HepG2 (cell line): ENCODE measurements around the gene SEC14L5. TPM values are rescaled to one million over a fixed set of nuclear protein-coding genes. Genes with fewer than 3 reads are reported as not detected.

Experiments used
- ATAD3A ChIP-seq: sonication (generic); formaldehyde crosslinking; IDR thresholded peaks from 2 replicates; pipeline ENCODE4 v1.4.0; 2020; ENCODE audit warnings: missing genetic modification reagents
- FOXA1 ChIP-seq, 2 experiments: fragments of 450-650 bp in 1 of 2; sonication (generic) in 1 of 2; formaldehyde crosslinking in 1 of 2; IDR thresholded peaks; 2 replicates each; pipeline versions ENCODE4 v1.4.0 to v1.6.1; 2016 to 2020; ENCODE audit warnings: missing genetic modification reagents in 1 of 2
- HCFC1 ChIP-seq: fragments of 150-350 bp; IDR thresholded peaks from 2 replicates; pipeline ENCODE4 v1.6.1; 2014; ENCODE audit warnings: low read depth, low read length
- HES4 ChIP-seq: sonication (generic); formaldehyde crosslinking; IDR thresholded peaks from 2 replicates; pipeline ENCODE4 v1.9.0; 2021; ENCODE audit warnings: mild to moderate bottlenecking, missing genetic modification reagents, borderline replicate concordance
- PAWR ChIP-seq: sonication (generic); formaldehyde crosslinking; IDR thresholded peaks from 2 replicates; pipeline ENCODE4 v1.4.0; 2020; ENCODE audit warnings: missing genetic modification reagents, mild to moderate bottlenecking, borderline replicate concordance
- POLR2A ChIP-seq, 2 experiments: IDR thresholded peaks; 2 replicates each; pipeline ENCODE4 v1.6.1; 2011; ENCODE audit warnings: low read depth in 2 of 2, low read length in 2 of 2, mild to moderate bottlenecking in 1 of 2, moderate library complexity in 1 of 2; ENCODE audit not compliant: insufficient read depth in 1 of 2
- RBAK ChIP-seq: sonication (generic); formaldehyde crosslinking; IDR thresholded peaks from 2 replicates; pipeline ENCODE4 v1.5.1; 2020; ENCODE audit warnings: mild to moderate bottlenecking, missing genetic modification reagents
- SATB2 ChIP-seq: sonication (generic); formaldehyde crosslinking; IDR thresholded peaks from 2 replicates; pipeline ENCODE4 v1.5.0; 2020; ENCODE audit warnings: missing genetic modification reagents
- SNAI1 ChIP-seq: sonication (generic); formaldehyde crosslinking; IDR thresholded peaks from 2 replicates; pipeline ENCODE4 v1.5.0; 2020; ENCODE audit warnings: mild to moderate bottlenecking, missing genetic modification reagents, borderline replicate concordance
- TAF1 ChIP-seq: sonication (generic); formaldehyde crosslinking; IDR thresholded peaks from 2 replicates; pipeline ENCODE4 v1.4.0; 2020; ENCODE audit warnings: missing genetic modification reagents
- TBP ChIP-seq: sonication (generic); formaldehyde crosslinking; IDR thresholded peaks from 2 replicates; pipeline ENCODE4 v1.5.0; 2020; ENCODE audit warnings: missing genetic modification reagents
- ZFP36L1 ChIP-seq: sonication (generic); formaldehyde crosslinking; IDR thresholded peaks from 2 replicates; pipeline ENCODE4 v1.8.0; 2022; ENCODE audit warnings: mild to moderate bottlenecking, missing genetic modification reagents, moderate library complexity
- ZMYM4 ChIP-seq: sonication (generic); formaldehyde crosslinking; IDR thresholded peaks from 2 replicates; pipeline ENCODE4 v1.8.1; 2023; ENCODE audit warnings: mild to moderate bottlenecking, missing genetic modification reagents
- ZNF230 ChIP-seq: sonication (generic); formaldehyde crosslinking; IDR thresholded peaks from 2 replicates; pipeline ENCODE4 v1.4.0; 2020; ENCODE audit warnings: mild to moderate bottlenecking, missing genetic modification reagents
- ZNF431 ChIP-seq: sonication (generic); formaldehyde crosslinking; IDR thresholded peaks from 2 replicates; pipeline ENCODE4 v1.9.0; 2022; ENCODE audit warnings: missing genetic modification reagents, low read depth, mild to moderate bottlenecking, borderline replicate concordance
- ZNF543 ChIP-seq: sonication (generic); formaldehyde crosslinking; IDR thresholded peaks from 2 replicates; pipeline ENCODE4 v1.4.0; 2020; ENCODE audit warnings: mild to moderate bottlenecking, missing genetic modification reagents
- ZNF674 ChIP-seq: sonication (generic); formaldehyde crosslinking; IDR thresholded peaks from 2 replicates; pipeline ENCODE4 v1.5.0; 2020; ENCODE audit warnings: low read depth, mild to moderate bottlenecking, missing genetic modification reagents
- ZNF768 ChIP-seq: sonication (generic); formaldehyde crosslinking; IDR thresholded peaks from 2 replicates; pipeline ENCODE4 v1.4.0; 2020; ENCODE audit warnings: missing genetic modification reagents
- ZNF780A ChIP-seq: sonication (generic); formaldehyde crosslinking; IDR thresholded peaks from 2 replicates; pipeline ENCODE4 v1.8.0; 2022; ENCODE audit warnings: mild to moderate bottlenecking, missing genetic modification reagents, moderate library complexity
- ZNF878 ChIP-seq: sonication (generic); formaldehyde crosslinking; IDR thresholded peaks from 2 replicates; pipeline ENCODE4 v1.8.1; 2023; ENCODE audit warnings: mild to moderate bottlenecking, missing genetic modification reagents, moderate library complexity
- polyA plus RNA-seq, 8 experiments: library from polyadenylated mRNA; depleted of rRNA in 3 of 8; stranded (reverse) in 7 of 8; unstranded in 1 of 8; fragments of >200 nt; fragmentation: Illumina TruSeq in 4 of 8; extraction: Trizol in 4 of 8; gene quantifications; 2 replicates each; pipeline versions ENCODE4 v1.2.1 to v1.2.3, GENCODE V29; 2011 to 2016; ENCODE audit warnings: low read depth in 4 of 8, missing spikeins in 1 of 8, mixed read lengths in 1 of 8; ENCODE audit not compliant: insufficient read depth in 1 of 8
- total RNA-seq, 5 experiments: library from RNA; depleted of rRNA; stranded (reverse); fragments of >200 nt; fragmentation: Illumina TruSeq; extraction: Trizol; gene quantifications; 2 replicates each; pipeline ENCODE4 v1.2.3, GENCODE V29; 2016; ENCODE audit warnings: low read depth in 1 of 5
- TF ChIP-seq, protein P1 (sequence below): sonication (generic); formaldehyde crosslinking; IDR thresholded peaks from 2 replicates; pipeline ENCODE4; 2020; ENCODE audit warnings: missing genetic modification reagents, mild to moderate bottlenecking, borderline replicate concordance
- TF ChIP-seq, protein P2 (sequence below): sonication (generic); formaldehyde crosslinking; IDR thresholded peaks from 2 replicates; pipeline ENCODE4 v1.4.0; 2020; ENCODE audit warnings: missing genetic modification reagents
- TF ChIP-seq, protein P3 (sequence below): IDR thresholded peaks from 2 replicates; pipeline ENCODE4 v1.6.1; 2016; ENCODE audit warnings: mild to moderate bottlenecking, missing biosample characterization, missing genetic modification reagents
- TF ChIP-seq, protein P4 (sequence below): sonication (generic); IDR thresholded peaks from 2 replicates; pipeline ENCODE4 v1.6.1; 2016; ENCODE audit warnings: low read depth, borderline replicate concordance

SEC14L5 gene
- total and polyA plus RNA-seq, 2 of the 13 experiments (the other 11 are each of a cell fraction or from before 2014, with no cell fraction given) = 0.40 to 0.42 TPM

DNA sequence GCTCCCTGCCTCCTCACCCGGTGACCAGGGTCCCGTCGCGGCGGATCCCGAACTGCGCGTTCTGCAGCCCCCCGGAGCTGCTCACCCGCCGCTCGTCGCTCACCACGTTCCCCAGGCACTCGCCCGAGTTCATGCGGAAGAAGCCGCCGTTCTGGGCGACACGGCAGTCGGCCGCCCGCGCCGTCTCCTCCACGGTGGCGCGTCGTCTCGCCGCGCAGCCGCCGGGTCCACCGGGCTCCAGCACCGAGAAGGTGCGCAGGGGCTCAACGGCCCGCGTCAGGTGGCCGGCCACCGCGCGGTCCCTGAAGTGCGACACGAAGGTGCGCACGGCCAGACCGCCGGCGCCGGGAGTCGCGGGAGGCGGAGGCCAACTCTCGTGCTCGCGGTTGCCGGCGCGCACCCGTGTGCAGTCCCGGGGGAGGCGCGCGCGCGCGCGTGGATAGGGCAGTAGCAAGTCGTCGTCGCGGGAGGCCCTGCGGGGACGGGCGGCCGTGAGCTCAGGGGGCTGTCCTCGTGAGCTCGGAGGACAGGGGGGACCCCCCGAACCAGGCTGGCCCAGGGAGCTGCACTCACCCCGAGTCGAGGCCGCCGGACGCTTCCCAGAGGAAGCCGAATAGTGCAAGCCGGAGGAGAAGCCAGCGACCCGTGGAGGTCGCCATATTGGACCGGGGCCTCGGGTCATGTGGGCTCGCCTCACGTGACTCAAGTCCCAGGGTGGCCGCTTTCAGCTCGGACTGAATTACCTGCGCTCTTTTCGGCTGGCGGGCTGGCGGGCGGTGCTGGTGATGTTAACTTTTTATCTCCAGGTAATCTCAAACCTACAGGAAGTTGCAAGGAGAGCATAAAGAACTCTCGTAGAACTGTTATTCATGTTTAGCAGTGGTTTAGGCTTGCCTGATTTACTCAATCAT lies 75.4 kb downstream of the SEC14L5 start, which contains the start of gene NAGPA (continued):
- TF ChIP-seq, protein P1, sequence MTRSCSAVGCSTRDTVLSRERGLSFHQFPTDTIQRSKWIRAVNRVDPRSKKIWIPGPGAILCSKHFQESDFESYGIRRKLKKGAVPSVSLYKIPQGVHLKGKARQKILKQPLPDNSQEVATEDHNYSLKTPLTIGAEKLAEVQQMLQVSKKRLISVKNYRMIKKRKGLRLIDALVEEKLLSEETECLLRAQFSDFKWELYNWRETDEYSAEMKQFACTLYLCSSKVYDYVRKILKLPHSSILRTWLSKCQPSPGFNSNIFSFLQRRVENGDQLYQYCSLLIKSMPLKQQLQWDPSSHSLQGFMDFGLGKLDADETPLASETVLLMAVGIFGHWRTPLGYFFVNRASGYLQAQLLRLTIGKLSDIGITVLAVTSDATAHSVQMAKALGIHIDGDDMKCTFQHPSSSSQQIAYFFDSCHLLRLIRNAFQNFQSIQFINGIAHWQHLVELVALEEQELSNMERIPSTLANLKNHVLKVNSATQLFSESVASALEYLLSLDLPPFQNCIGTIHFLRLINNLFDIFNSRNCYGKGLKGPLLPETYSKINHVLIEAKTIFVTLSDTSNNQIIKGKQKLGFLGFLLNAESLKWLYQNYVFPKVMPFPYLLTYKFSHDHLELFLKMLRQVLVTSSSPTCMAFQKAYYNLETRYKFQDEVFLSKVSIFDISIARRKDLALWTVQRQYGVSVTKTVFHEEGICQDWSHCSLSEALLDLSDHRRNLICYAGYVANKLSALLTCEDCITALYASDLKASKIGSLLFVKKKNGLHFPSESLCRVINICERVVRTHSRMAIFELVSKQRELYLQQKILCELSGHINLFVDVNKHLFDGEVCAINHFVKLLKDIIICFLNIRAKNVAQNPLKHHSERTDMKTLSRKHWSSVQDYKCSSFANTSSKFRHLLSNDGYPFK = peak; percentile 83; the same call in 1 of the 2 replicates
- peak; percentile 62; the same call in 1 of the 2 replicates for TF ChIP-seq TBP (CRISPR knock-in tag)
- TF ChIP-seq ATAD3A (CRISPR knock-in tag) = peak; percentile 85; the same call in 1 of the 2 replicates
- TF ChIP-seq SNAI1 (CRISPR knock-in tag) = 0 out of 2 replicates have a peak, but pooled peaks have one; percentile 79
- peak; percentile 70 for TF ChIP-seq ZNF768 (CRISPR knock-in tag)
- TF ChIP-seq PAWR (CRISPR knock-in tag) = no peak
- peak; percentile 76 to 92 for TF ChIP-seq POLR2A (IDR thresholded peaks at IDR 0.05; ENCODE audit: insufficient read depth in 1 of 2, low read depth in 2 of 2, low read length in 2 of 2)
- TF ChIP-seq, protein P2, sequence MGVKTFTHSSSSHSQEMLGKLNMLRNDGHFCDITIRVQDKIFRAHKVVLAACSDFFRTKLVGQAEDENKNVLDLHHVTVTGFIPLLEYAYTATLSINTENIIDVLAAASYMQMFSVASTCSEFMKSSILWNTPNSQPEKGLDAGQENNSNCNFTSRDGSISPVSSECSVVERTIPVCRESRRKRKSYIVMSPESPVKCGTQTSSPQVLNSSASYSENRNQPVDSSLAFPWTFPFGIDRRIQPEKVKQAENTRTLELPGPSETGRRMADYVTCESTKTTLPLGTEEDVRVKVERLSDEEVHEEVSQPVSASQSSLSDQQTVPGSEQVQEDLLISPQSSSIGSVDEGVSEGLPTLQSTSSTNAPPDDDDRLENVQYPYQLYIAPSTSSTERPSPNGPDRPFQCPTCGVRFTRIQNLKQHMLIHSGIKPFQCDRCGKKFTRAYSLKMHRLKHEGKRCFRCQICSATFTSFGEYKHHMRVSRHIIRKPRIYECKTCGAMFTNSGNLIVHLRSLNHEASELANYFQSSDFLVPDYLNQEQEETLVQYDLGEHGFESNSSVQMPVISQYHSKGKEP (CRISPR knock-in tag) = no peak; the same call in 1 of the 2 replicates
- 0 out of 2 replicates have a peak, but pooled peaks have one; percentile 81 for TF ChIP-seq RBAK (CRISPR knock-in tag)
- TF ChIP-seq ZMYM4 (CRISPR knock-in tag) = peak; percentile 91
- no peak; the same call in 1 of the 2 replicates for TF ChIP-seq ZFP36L1 (CRISPR knock-in tag)
- peak; percentile 92 for TF ChIP-seq HES4 (CRISPR knock-in tag)
- TF ChIP-seq ZNF674 (CRISPR knock-in tag) = 0 out of 2 replicates have a peak, but pooled peaks have one; percentile 72
- peak; percentile 71; the same call in 1 of the 2 replicates for TF ChIP-seq ZNF878 (CRISPR knock-in tag)
- no peak for TF ChIP-seq ZNF230
- peak; percentile 92 for TF ChIP-seq ZNF543 (CRISPR knock-in tag)
- peak; percentile 94 for TF ChIP-seq ZNF780A (CRISPR knock-in tag)
- peak; percentile 80 for TF ChIP-seq HCFC1
- TF ChIP-seq TAF1 = peak; percentile 97
- TF ChIP-seq, protein P3, sequence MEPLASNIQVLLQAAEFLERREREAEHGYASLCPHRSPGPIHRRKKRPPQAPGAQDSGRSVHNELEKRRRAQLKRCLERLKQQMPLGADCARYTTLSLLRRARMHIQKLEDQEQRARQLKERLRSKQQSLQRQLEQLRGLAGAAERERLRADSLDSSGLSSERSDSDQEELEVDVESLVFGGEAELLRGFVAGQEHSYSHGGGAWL = peak; percentile 98
- no peak for TF ChIP-seq FOXA1 (IDR thresholded peaks at IDR 0.05)
- no peak; the same call in 1 of the 2 replicates for TF ChIP-seq FOXA1 (CRISPR knock-in tag; IDR thresholded peaks at IDR 0.05)
- TF ChIP-seq ZNF431 = peak; percentile 80; the same call in 1 of the 2 replicates
- TF ChIP-seq, protein P4, sequence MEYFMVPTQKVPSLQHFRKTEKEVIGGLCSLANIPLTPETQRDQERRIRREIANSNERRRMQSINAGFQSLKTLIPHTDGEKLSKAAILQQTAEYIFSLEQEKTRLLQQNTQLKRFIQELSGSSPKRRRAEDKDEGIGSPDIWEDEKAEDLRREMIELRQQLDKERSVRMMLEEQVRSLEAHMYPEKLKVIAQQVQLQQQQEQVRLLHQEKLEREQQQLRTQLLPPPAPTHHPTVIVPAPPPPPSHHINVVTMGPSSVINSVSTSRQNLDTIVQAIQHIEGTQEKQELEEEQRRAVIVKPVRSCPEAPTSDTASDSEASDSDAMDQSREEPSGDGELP = peak; percentile 48; the same call in 1 of the 2 replicates
- peak; percentile 80; the same call in 1 of the 2 replicates for TF ChIP-seq SATB2 (CRISPR knock-in tag)
